ENCODE data around the gene BORCS8.

DNA sequence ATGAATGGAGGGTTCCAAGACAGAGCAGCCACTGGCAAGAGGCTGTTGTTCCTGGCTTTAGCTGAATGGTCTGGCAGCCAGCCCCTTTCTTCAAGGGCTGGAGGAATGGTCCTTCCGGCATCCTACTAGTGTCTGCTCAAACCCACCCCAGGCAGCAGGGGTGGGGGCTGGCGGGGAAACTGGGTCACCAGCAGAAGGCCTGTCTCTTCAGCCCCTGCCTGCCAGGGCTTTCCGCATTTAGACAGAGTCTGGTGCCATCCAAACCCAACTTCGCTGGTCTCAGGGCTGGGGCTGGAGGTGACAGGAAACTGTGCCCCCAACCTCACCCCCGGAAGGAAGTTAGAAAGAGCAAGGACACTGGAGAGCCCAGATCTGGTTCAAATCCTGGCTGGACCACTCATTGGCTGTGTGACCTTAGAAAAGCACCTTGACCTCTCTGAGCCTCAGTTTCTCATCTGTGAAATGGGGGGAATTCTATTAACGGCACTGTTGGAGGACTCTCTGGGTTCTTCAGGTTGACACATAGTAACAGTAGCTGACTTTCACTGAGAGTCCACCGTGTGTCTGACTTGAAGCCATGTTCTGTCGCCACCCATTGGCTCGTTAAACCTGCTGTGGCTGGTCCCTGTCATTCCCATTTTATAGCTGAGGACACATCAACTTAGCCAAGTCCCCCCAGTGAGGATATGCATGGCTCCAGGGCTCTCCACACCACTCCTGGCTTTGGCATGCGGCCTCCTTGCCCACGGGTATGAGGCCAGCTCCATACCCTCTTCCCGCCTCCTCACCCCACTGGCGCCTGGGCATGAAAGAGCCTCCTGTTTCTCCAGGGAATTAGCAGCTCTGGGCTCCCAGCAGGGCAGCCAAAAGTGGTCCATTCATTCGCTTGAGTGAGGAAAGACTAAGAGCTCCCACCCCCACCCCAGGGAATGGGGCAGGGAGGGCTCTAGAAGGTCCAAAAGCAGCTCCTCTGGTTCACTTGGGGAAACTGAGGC, 13.8 kb upstream of the BORCS8 start:
- TF ChIP-seq TCF4 (CRISPR knock-in tag; IDR thresholded peaks at IDR 0.05; ENCODE audit: borderline replicate concordance) = no peak
- no peak for TF ChIP-seq BACH2 (CRISPR knock-in tag; IDR thresholded peaks at IDR 0.05; ENCODE audit: borderline replicate concordance)
- no peak for TF ChIP-seq RARB (CRISPR knock-in tag; IDR thresholded peaks at IDR 0.05)
- TF ChIP-seq, protein P1, sequence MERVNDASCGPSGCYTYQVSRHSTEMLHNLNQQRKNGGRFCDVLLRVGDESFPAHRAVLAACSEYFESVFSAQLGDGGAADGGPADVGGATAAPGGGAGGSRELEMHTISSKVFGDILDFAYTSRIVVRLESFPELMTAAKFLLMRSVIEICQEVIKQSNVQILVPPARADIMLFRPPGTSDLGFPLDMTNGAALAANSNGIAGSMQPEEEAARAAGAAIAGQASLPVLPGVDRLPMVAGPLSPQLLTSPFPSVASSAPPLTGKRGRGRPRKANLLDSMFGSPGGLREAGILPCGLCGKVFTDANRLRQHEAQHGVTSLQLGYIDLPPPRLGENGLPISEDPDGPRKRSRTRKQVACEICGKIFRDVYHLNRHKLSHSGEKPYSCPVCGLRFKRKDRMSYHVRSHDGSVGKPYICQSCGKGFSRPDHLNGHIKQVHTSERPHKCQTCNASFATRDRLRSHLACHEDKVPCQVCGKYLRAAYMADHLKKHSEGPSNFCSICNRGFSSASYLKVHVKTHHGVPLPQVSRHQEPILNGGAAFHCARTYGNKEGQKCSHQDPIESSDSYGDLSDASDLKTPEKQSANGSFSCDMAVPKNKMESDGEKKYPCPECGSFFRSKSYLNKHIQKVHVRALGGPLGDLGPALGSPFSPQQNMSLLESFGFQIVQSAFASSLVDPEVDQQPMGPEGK (CRISPR knock-in tag; IDR thresholded peaks at IDR 0.05; ENCODE audit: borderline replicate concordance) = no peak
- no peak for TF ChIP-seq ZNF70 (CRISPR knock-in tag; IDR thresholded peaks at IDR 0.05)
- TF ChIP-seq ZFP30 (CRISPR knock-in tag; IDR thresholded peaks at IDR 0.05) = no peak
- TF ChIP-seq GLIS3 (CRISPR knock-in tag; IDR thresholded peaks at IDR 0.05) = no peak
- no peak for TF ChIP-seq OSR1 (CRISPR knock-in tag; IDR thresholded peaks at IDR 0.05)
- no peak for TF ChIP-seq ZC3H10 (CRISPR knock-in tag; IDR thresholded peaks at IDR 0.05)
- TF ChIP-seq SNAI2 (CRISPR knock-in tag; IDR thresholded peaks at IDR 0.05) = no peak
